Measurements from ENCODE around the gene TEK.

Gene TEK

DNA sequence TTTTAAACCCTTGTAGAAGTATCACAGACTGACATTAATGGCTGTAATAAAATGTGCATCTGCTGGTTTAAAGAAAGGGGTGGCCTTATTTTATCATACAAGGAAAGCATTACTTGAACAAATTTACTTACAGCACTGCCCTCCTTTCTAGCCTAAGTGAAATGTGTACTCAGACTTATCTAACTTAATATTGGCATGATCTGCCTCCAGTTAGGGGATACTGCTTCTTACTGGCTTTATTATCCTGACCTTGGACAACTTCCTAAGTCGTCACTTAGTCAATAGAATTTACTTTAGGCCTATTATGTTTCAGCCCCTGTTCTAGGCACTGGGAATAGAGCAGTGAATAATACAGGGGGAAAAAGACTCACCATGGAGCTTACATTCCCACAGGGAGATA lies 79.4 kb downstream of the TEK start:
- no peak overlapping the region for H3K4me3 ChIP-seq (replicated peaks; ENCODE audit: insufficient read depth, low read length)
- no peak for DNase-seq (ENCODE audit: low read depth in 1 of 2, low spot score in 1 of 2)
- no peak overlapping the region for H3K27ac ChIP-seq (replicated peaks)
- TF ChIP-seq GABPA (IDR thresholded peaks at IDR 0.05; ENCODE audit: low read depth) (no peak), SPI1 (IDR thresholded peaks at IDR 0.05; ENCODE audit: borderline replicate concordance, low read depth) (no peak), CTCF (IDR thresholded peaks at IDR 0.05; ENCODE audit: insufficient read depth, low read length) (no peak)
- TF ChIP-seq, protein P1, sequence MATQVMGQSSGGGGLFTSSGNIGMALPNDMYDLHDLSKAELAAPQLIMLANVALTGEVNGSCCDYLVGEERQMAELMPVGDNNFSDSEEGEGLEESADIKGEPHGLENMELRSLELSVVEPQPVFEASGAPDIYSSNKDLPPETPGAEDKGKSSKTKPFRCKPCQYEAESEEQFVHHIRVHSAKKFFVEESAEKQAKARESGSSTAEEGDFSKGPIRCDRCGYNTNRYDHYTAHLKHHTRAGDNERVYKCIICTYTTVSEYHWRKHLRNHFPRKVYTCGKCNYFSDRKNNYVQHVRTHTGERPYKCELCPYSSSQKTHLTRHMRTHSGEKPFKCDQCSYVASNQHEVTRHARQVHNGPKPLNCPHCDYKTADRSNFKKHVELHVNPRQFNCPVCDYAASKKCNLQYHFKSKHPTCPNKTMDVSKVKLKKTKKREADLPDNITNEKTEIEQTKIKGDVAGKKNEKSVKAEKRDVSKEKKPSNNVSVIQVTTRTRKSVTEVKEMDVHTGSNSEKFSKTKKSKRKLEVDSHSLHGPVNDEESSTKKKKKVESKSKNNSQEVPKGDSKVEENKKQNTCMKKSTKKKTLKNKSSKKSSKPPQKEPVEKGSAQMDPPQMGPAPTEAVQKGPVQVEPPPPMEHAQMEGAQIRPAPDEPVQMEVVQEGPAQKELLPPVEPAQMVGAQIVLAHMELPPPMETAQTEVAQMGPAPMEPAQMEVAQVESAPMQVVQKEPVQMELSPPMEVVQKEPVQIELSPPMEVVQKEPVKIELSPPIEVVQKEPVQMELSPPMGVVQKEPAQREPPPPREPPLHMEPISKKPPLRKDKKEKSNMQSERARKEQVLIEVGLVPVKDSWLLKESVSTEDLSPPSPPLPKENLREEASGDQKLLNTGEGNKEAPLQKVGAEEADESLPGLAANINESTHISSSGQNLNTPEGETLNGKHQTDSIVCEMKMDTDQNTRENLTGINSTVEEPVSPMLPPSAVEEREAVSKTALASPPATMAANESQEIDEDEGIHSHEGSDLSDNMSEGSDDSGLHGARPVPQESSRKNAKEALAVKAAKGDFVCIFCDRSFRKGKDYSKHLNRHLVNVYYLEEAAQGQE (IDR thresholded peaks at IDR 0.05; ENCODE audit: insufficient replicate concordance, low read depth) = no peak
- no peaks in the 10 kb centered on the region for H3K27me3 ChIP-seq (ENCODE audit: insufficient read depth, poor library complexity, severe bottlenecking)

- Histone ChIP-seq H3K27ac (replicated peaks) (no peak overlapping the region), H3K4me3 (replicated peaks; ENCODE audit: insufficient read depth, low read length) (no peak overlapping the region), H3K27me3 (ENCODE audit: insufficient read depth, poor library complexity, severe bottlenecking) (no peaks in the 10 kb centered on the region)
- no peak for DNase-seq (ENCODE audit: low read depth in 1 of 2, low spot score in 1 of 2)
- no peak for TF ChIP-seq POLR2AphosphoS5 (IDR thresholded peaks at IDR 0.05; ENCODE audit: low read depth)
- TF ChIP-seq, protein P1 (IDR thresholded peaks at IDR 0.05; ENCODE audit: insufficient replicate concordance, low read depth) = no peak
- no peak for TF ChIP-seq GABPA (IDR thresholded peaks at IDR 0.05; ENCODE audit: low read depth)
- no peak for TF ChIP-seq SPI1 (IDR thresholded peaks at IDR 0.05; ENCODE audit: borderline replicate concordance, low read depth)
- no peak for TF ChIP-seq CTCF (IDR thresholded peaks at IDR 0.05; ENCODE audit: insufficient read depth, low read length)
Observed at GRCh38 chr9:27189426-27189825, 80.4 kb downstream of the TEK start.

DNA sequence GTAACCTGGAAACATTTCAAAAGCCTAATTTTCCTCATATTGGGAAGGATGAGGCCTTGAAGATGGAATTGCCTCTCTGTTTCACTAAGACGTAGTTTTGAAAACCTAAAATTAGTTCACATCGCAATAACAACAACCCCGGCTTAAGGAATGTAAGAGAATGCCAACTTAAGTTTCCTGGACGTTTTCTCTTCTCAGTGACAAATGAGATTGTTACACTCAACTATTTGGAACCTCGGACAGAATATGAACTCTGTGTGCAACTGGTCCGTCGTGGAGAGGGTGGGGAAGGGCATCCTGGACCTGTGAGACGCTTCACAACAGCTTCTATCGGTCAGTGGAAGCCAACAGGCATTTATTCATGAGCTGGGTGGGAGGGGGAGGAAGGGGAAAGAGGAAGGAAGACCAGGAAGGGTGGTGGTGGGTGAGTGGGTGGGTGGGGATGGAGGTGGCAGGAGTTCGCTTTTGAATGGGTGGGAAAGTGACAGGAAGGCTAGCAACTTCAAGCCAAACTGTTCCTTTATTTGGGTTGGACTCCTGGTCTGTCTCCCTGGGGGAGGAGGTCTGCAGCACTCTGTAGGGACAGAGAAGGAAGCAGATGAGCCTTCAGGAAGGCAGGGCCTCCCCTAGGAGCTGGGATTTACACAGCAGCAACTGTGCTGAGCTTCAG lies 83.4 kb downstream of the TEK start:
- TF ChIP-seq, protein P1 (IDR thresholded peaks at IDR 0.05; ENCODE audit: insufficient replicate concordance, low read depth) = no peak
- TF ChIP-seq GABPA (IDR thresholded peaks at IDR 0.05; ENCODE audit: low read depth) = no peak
- no peak for TF ChIP-seq CTCF (IDR thresholded peaks at IDR 0.05; ENCODE audit: insufficient read depth, low read length)
- TF ChIP-seq SPI1 (IDR thresholded peaks at IDR 0.05; ENCODE audit: borderline replicate concordance, low read depth) = no peak
- TF ChIP-seq POLR2AphosphoS5 (IDR thresholded peaks at IDR 0.05; ENCODE audit: low read depth) = no peak
- DNase-seq (ENCODE audit: low read depth in 1 of 2, low spot score in 1 of 2) = no peak
- H3K27ac ChIP-seq (replicated peaks) = no peak overlapping the region
- no peak overlapping the region for H3K4me3 ChIP-seq (replicated peaks; ENCODE audit: insufficient read depth, low read length)
- no peaks in the 10 kb centered on the region for H3K27me3 ChIP-seq (ENCODE audit: insufficient read depth, poor library complexity, severe bottlenecking)
